K562 (cell line): Measurements from ENCODE around the gene B3GLCT.

ENCODE experiments used
- PHF8 ChIP-seq: fragments of 200-600 bp; sonication (generic); IDR thresholded peaks from 2 replicates; pipeline ENCODE4 v1.6.1; 2012; ENCODE audit warnings: mixed run types, mild to moderate bottlenecking, inconsistent platforms, low read length, moderate library complexity, borderline replicate concordance
- POLR2AphosphoS5 ChIP-seq: IDR thresholded peaks from 2 replicates; pipeline ENCODE4 v1.6.1; 2011; ENCODE audit warnings: mild to moderate bottlenecking, low read depth, low read length, moderate library complexity; ENCODE audit not compliant: control insufficient read depth, insufficient read depth
- RBM17 ChIP-seq: fragments of 200-400 bp; formaldehyde crosslinking; IDR thresholded peaks from 2 replicates; pipeline ENCODE4 v1.6.1; 2017; ENCODE audit warnings: low read depth, mild to moderate bottlenecking, low read length, borderline replicate concordance
- TF ChIP-seq, protein P1 (sequence below), 2 experiments: fragments of 450-650 bp in 1 of 2; sonication (generic) in 1 of 2; formaldehyde crosslinking in 1 of 2; IDR thresholded peaks in 1 of 2; conservative IDR thresholded peaks in 1 of 2; 2 replicates each; pipeline versions ENCODE4 v1.6.1 to v1.8.1; 2016 to 2023; ENCODE audit warnings: mild to moderate bottlenecking in 2 of 2, moderate library complexity in 2 of 2, inconsistent platforms in 1 of 2, missing genetic modification reagents in 1 of 2

DNA sequence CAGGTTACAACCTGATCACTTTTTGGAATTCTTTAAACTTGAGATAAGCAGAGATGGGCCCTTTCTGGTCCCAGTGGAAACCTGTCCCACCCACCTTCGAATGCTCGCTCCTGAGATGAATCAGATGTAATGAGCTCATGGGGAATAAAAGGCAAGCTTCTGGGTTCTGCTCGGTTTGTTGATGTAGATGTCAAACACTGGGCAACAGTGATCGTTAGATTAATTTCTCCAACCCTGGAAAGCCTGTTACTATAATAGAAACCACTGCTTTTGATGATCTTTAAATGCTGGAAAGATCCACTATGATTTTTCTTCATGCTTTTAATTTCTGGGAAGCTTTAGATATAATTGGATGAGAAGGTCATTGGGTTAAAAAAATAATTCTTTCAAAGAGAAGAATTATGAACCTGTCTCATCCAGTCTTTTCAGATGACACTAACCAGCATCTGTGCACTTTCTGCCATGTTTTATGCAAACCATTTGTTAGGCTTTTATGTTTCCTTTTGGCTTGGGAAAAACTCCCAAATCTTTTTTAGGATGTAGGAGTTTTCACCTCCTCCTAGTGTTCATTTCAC, 49.3 kb downstream of the B3GLCT start:
- TF ChIP-seq POLR2AphosphoS5 (no peak), PHF8 (no peak), RBM17 (no peak)
- TF ChIP-seq, protein P1, sequence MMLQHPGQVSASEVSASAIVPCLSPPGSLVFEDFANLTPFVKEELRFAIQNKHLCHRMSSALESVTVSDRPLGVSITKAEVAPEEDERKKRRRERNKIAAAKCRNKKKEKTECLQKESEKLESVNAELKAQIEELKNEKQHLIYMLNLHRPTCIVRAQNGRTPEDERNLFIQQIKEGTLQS (IDR thresholded peaks at IDR 0.05), result no peak
- TF ChIP-seq, protein P1 (CRISPR knock-in tag; conservative IDR thresholded peaks at IDR 0.05), result no peak
